Hepatocyte (in vitro differentiated cells): ENCODE results near the gene CTNNBIP1.

Experiments
- CTCF ChIP-seq: fragments of 200-600 bp; sonication (generic); IDR thresholded peaks from 2 replicates; pipeline ENCODE4 v1.5.1; 2016; ENCODE audit warnings: antibody characterized with exemption, mild to moderate bottlenecking; ENCODE audit not compliant: poor library complexity
- EZH2 ChIP-seq: fragments of 200-600 bp; sonication (generic); IDR thresholded peaks from 2 replicates; pipeline ENCODE4 v1.6.1; 2016; ENCODE audit warnings: antibody characterized with exemption, mild to moderate bottlenecking, borderline replicate concordance

GRCh38 chr1:9867408-9868243 lies 42.4 kb downstream of the CTNNBIP1 start:
- TF ChIP-seq EZH2 (no peak), CTCF (peak; percentile 94)
